NCI-H2196 (cell line): ENCODE measurements around the gene TSHB.
A peak's percentile ranks its signal among the peaks of the same experiment; 100 is the strongest.
"Not testable (repeated sequence)": the region's sequence is repeated elsewhere in the genome, so short reads cannot be mapped to it uniquely, and the experiment has no call there.

Experiments
- DNase-seq: peaks from one replicate; lab custom pipeline; 2025; ENCODE audit not compliant: unreplicated experiment; lab: John Stamatoyannopoulos, UW

TSHB gene

DNA sequence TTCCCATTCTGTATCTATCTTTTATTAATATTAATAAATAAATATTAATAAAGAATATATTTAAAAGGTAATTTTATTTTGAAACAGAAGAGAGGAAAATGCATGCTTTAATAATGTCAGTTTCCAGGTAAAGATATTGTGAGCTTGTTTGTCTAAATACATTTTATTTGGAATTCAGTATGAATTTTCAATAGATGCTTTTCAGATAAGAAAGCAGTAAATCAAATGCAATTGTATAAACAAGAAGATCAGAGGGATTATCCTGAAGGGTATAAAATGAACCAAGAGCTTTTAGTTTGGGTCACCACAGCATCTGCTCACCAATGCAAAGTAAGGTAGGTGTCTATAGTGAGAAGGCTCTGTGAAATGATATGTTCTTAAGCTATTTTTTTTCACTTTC, at the start of gene TSHB:
TSS of gene TSHB (plus strand) at position 301 of the 400 bp plus-strand sequence. CDS start 3,537 bp downstream, outside the sequence.
- no peak for DNase-seq

DNA sequence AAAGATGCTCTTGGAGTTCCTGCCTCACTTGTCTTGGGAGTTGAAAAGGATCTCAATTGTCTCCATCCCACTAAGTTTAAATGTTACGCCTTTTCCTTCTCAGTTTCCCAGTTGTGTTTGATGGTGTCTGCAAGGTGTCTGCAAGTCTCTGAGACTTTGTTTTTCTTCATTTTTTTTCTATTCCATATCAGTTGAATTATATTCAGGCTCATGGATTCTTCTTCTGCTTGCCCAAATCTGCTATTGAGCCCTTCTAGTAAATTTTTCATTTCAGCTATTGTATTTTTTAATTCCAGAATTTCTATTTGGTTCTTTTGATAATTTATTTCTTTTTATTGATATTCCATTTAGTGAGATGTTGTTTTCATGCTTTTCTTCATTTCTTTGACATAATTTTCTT, 47.4 kb upstream of the TSHB start:
- no peak for DNase-seq

DNA sequence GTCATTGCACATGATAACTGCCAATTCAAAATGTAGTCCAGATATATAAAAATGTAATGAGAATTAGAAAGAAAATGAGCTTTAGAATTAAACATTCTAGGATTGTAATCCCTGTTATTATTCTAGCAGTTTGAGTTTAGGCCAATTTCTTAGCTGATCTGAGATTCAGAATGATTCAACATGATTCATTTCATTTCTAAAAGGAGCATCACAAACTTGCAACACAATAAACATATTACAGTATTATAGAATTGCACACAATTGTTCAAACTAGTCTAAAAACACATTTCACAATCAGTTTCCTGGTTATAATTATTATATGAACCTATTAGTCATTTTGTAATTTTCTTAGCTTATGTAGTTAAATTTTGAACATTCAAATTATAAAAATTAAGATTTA, 43.3 kb upstream of the TSHB start:
- no peak for DNase-seq

DNA sequence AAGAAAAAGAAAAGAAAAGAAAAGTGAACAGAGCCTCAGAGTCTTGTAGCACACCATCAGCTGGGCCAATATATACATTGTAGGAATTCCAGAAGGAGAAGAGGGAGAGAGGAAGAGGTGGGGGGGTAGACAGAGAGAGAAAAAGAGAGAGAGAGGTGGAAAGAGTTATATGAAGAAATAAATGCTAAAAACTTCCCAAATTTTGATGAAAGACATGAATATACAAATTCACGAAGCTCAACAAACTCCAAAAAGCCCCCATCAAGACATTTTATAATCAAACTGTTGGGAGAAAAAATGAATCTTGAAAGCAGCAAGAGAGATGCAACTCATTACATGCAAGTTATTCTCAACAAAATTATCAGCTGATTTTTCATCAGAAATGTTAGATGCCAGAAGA, 41.5 kb upstream of the TSHB start:
- no peak for DNase-seq

DNA sequence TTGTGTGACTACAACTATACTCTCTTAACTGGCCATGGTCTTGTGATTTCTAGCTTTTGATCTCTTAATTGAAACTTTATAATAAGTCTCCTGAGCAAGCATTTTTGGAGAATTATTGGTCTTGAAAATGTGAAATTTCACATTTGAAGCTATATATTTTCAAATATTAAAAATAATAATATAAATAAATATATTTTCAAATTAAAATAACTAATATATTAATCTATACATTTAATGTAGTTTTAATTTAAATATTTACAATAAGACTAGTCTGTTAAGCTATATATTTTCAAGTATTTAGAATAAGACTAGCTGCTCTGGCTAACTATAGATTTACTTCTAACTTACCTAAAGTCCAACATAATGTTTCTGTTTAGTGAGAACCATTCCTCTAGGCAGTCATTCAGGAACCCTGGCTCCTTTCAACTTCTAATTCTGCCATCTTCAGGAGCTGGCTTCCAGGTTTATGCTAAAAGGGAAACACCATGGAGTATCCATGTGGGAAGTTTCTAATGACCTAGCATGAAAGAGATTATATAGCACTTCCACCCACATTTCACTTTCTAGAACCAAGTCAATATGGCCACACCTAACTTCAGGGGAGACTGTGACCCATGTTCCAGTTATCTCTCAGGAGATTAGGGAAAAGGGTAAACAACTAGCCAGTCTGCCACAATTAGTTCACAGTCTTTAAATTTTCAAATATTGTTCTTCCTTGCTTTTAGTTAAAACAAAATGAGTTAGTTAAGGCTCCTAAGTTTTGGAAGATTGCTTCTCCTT, 31.9 kb upstream of the TSHB start:
- DNase-seq: no peak

DNA sequence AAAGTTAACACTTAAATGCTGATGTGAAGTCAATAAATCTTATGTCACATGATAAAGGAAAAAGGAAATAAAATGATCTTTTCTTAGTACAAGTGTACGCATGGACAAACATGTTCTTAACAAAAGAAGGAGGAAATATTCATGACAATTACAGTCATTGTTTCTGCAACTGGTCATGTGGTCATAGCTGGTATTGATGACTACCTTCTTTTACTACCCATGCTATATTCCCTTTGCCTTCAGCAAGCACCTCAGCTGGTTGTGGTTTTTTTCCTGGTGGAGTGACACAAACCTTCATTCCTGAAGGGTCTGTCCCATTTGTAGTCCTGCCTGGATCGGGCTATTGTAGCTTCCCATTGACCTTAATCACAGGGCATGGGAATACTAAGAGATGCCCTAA, 23.4 kb upstream of the TSHB start:
- DNase-seq: no peak

DNA sequence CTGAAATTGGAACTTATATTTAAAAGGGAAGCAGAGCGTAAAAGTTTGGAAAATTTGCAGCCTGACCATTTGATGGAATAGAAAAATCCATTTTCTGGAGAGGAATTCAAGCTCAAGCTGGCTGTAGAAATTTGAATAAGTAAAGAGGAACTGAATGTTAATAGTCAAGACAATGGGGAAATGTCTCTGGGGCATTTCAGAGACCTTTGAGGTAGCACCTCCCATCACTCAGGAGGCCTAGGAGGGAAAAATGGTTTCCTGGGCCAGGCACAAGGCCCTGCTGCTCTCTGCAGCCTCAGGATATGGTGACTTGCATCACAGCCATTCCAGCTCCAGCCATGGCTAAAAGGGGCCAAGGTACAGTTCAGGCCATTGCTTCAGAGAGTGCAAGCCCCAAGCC, 17.6 kb upstream of the TSHB start:
- no peak for DNase-seq

DNA sequence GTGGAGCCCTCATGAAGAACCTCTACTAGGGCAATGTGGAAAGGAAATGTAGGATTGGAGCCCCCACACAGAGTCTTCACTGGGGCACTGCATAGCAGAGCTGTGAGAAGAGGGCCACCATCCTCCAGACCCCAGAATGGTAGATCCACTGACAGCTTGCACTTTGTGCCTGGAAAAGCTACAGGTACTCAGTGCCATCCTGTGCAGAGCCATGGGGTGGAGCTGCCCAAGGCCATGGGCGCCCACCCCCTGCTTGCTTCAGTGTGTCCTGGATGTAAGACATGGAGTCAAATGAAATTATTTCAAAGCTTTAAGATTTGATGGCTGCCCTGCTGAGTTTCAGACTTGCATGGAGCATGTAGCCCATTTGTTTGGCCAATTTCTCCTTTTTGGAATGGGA, 17.2 kb upstream of the TSHB start:
- DNase-seq: no peak

DNA sequence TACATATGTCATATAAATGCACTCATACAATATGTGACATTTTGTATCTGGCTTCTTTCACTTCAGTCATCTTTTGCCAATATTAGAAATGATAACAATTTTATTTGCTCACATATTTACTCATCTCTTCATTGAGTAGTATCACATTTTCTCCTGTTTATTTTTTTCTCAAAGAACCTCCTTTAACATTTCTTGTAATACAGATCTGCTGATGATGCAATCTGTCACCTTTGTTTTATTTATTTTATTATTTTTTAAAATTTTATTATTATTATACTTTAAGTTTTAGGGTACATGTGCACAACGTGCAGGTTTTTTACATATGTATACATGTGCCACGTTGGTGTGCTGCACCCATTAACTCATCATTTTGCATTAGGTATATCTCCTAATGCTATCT, 15.8 kb upstream of the TSHB start:
- no peak for DNase-seq

DNA sequence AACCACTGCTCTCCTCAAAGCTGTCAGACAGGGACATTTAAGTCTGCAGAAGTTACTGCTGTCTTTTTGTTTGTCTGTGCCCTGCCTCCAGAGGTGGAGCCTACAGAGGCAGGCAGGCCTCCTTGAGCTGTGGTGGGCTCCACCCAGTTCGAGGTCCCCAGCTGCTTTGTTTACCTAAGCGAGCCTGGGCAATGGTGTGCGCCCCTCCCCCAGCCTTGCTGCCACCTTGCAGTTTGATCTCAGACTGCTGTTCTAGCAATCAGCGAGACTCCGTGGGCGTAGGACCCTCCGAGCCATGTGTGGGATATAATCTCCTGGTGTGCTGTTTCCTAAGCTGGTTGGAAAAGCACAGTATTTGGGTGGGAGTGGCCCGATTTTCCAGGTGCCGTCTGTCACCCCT, 10.1 kb upstream of the TSHB start:
- not testable (repeated sequence) for DNase-seq

DNA sequence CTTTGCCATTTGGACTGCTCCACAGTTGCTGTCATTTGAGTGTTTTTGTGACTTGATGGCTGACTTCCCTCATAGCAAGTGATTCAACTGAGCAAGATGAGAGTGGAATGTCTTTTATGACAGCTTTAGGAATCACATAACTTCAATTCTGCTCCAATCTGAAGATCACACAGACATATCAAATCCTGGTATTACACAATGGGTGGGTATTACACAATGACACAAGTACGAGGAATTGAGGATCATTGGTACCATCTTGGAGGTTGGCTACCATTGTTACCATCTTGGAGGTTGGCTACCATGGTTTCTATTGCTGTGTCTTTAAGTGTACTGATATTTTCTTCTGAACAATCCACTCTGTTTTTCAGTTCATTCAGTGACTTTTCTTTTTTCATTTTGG, 8.5 kb upstream of the TSHB start:
- DNase-seq: no peak

DNA sequence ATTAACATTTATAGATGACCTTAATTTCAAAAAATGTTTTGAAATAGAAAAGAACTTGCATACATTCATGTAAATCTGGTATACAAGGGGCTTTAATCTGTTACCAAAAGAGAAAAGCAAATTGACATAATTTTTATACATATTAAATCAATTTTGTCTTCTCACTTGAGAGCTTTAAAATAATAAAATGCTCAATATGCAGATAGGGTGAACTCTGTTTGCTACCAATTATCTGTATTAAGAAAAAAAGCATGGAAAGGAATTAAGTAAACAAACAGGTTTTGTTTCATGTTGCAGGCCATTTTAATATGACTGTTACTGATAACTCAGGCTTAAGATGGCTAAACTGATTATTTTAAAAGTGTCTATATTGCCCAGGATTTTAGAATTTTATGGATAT, 6.0 kb upstream of the TSHB start:
- no peak for DNase-seq

DNA sequence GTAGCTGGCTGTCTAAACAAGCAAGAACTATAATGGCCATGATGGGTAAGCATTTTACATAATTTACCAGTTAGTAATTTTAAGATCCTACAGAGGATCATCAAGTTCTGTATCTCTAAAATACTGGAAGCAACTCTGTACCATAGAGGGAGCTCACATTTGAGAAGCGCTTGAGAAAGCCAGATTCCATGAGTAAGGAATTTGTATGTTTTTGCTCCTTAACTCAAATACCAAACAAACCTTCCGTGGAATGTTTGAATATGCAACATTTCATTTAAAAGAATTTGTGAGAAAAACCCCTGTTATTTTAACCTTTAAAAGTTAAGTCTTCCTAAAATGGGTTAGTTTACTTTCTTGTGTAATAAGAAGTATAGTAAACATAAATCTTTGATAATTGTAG, 2.0 kb downstream of the TSHB start:
- no peak for DNase-seq

DNA sequence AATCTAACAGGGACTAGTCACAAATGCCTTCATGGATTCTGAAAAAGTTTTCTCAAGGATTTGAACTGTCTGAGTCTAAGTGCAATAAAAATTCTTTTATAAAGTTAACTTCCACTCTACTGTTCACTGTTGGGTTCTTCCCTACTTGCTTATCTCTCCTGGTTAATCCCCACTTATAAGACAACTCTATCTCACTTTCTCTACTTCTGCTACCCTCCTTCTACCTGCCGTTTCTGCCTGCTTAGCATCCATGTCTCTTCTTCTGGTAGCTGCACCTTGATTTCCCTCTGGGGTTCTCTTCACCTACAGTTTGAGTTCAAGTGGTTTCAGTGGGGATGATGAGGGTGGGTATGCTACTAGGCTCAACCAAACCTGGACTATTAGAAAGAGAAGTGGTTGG, 6.0 kb downstream of the TSHB start:
- no peak for DNase-seq

DNA sequence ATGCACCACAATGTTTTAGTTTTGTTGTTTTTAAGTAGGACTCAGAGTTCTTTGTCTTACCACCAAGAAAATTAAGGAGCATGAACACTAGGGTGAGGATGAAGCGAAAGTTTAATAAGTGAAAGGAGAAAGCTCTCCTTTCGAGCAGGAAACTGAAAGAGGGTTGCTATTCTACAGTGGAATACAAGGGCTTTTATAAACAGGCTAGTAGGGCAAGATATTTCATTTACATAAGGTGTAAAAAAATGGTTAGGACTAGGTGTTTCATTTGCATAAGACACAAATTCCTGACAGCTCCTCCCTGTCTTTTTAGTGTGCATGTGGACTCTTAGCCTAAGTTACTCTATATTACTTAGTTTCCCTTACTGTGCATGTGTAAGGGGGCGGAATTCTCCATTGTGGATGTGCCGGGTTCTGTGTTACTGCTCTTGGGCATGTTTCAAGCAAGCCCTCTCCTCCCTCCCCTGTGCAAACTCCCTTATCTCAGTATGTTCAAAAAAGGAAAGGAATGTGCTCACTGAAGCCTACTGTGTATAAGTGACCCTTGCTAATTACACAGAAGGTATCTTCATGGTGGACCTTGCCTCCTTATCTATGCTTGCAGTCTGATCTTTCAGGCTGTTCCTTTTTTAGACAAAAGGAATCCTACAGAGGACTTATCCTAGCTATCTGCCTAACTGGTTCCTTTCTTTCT, 7.3 kb downstream of the TSHB start:
- no peak for DNase-seq

DNA sequence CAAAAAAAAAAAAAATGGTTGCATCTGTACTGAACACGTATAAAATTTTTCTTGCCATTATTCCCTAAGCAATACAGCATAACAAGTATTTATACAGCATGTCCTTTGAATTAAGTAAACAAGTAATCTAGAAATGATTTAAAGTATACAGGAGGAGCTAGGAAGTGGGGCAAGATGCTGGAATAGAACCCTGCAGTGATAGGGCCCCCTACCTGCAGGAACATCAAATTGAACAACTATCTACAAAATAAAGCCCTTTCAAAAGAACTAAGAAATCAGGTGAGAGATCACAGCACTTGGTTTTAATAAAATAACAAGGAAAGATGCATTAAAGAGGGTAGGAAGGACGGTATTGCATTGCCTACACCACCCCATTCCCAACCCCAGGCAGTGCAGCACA, 10.9 kb downstream of the TSHB start:
- DNase-seq: no peak

DNA sequence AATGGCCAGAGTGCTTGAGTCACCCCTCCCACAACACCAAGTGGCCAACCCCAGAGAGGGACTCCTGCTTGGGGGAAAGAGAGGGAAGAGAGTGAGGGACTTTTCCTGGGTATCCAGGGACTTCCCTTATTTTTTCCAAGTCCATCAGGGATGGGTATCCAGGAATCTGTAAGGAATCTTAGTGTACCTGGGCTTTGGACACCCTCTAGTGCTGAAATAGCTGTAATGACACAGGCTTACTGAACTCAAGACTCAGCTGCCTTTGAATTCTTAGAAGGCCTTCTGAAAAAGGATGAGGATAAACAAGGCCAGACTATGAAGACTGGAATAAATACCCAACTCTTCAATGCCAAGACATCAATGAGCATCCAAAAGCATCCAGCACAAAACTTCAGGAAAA, 12.0 kb downstream of the TSHB start:
- no peak for DNase-seq

DNA sequence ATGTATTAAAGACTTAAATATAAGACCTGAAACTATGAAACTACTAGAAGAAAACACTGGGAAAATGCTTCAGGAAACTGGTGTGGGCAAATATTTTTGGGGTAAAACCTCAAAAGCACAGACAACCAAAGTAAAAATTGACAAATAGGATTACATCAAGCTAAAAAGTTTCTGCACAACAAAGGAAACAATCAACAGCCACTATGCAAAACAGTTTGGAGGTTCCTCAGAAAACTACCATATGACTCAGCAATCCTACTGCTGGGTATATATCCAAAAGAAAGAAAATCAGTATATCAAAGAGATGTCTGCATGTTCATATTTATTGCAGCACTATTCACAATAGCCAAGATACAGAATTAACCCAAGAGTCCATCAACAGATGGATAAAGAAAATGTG, 17.1 kb downstream of the TSHB start:
- no peak for DNase-seq

DNA sequence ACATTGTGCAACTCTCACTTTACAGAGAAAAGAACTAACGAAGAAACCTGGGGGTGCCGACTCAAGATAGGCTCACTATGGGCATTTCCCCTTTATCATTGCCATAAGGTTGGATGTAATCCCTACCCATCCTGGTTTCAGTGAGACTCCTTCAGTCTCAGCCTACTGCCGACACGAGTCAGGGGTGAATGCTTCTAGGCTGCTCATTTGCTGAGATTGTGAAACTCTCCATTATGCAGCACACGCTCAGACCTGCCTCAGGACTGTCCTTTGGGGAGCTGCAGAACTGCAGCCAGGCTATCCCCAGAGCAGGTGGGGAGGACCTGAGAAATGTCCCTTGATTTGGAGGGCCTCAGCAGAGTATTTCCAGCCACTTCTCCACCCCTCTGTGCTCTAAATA, 22.2 kb downstream of the TSHB start:
- DNase-seq: no peak

DNA sequence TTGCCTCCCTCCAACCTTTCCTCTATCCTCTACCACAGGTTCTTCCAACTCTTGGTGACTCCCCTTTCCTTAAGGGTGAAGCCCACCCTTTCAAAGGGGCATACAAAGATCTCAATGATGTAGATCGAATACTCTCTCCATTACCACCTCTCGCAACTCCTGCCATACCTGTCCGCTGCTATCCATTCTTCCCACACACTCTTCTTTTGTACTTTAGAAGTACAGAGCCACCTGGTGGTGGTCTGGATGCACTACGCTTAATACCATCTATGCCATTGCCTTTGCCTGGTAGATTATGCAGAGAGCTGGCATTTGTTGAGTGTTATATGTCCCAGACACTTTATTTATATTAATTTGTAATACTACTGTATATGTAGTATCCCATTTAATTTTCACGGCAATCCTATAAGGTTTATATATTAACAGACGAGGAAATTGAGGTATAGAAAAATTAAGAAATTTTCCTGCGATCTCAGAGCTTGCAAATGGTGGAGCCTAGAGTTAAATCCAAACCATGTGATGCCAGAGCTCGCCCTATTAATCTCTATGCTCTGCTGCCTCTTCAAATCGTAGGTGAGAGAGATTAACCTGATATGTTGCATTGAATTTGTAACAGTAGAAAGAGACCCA, 22.9 kb downstream of the TSHB start:
- DNase-seq: peak; percentile 58

DNA sequence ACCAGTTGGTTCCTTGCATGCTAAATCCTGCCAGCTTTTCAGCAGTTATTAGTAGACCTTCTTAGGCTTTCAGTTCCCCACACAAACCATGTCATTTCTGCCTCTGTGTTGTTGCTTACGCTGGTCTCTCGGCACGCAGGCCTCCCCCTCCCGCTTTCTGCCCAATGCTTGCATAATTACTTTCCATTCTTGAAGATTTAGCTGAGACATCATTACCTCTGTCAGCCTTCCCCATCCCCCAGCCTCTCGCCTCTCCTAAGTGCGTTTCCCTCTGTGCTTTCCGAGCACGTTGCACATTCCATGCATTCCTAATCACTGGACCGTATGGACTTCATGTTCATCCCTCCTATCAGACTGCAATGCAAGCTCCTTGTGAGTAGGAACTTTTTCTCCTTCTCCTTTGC, 26.8 kb downstream of the TSHB start:
- DNase-seq: no peak

DNA sequence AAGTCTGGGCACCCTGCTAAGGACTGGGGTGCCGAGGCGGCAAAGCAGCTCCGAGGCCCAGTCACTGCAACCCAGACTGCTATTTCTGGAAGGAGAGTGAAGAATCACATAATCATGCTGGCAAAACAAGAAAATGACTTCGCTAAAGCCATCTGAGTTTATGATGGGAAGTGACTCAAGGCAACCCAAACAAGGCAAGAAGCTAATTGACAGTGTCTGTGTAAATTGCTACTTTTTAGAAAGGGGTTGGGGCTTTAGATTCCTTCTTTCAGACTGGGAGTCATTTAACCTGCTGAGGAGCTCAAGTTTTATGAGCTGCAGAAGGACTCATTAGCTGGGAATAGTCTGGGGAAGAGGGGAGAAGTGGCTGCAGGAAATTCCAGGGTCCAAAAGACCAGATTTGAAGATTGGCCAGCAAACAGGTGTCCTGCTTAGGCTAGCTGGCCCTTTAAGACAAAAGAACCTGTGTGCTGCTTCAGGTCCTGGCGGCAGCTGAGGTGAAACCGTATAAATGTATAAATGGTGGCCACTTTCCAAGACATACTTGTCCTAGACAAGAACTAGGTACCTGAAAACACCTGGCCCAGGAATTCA, 28.1 kb downstream of the TSHB start:
- no peak for DNase-seq
